Gastrocnemius medialis (tissue), 4 donors: ENCODE measurements around the gene RAB17.

Experiments
- CTCF ChIP-seq, 5 experiments: fragments of 450-650 bp in 3 of 5; fragments of 200-600 bp in 2 of 5; sonication (generic) in 2 of 5; IDR thresholded peaks in 4 of 5; conservative IDR thresholded peaks in 1 of 5; 1 replicate in 4 of 5; 2 replicates in 1 of 5; pipeline ENCODE4 v1.5.1; 2016 to 2019; ENCODE audit warnings: antibody characterized with exemption in 5 of 5, mild to moderate bottlenecking in 3 of 5, moderate library complexity in 3 of 5
- POLR2A ChIP-seq, 2 donors: fragments of 450-650 bp; IDR thresholded peaks; one replicate each; pipeline ENCODE4 v1.6.1; 2017; ENCODE audit warnings: antibody characterized with exemption in 2 of 2, mild to moderate bottlenecking in 2 of 2, moderate library complexity in 2 of 2

- TF ChIP-seq CTCF (IDR thresholded peaks at IDR 0.05 in 4 of 5, conservative IDR thresholded peaks at IDR 0.05 in 1 of 5) (no peak), POLR2A (IDR thresholded peaks at IDR 0.05) (no peak)
Observed at GRCh38 chr2:237583385-237584295, 6.9 kb downstream of the RAB17 start.
